Stimulated activated CD4-positive, alpha-beta T cell treated with anti-CD3 and anti-CD28 coated beads, Interleukin-1b, Interleukin-23, amount 100 ng/mL, for 4 hours (primary cell): ENCODE data around the gene NMRK2.
"Not testable (repeated sequence)": the region's sequence is repeated elsewhere in the genome, so short reads cannot be mapped to it uniquely, and the experiment has no call there.

ENCODE experiments used
- DNase-seq, 2 donors: peaks; one replicate each; pipeline ENCODE4 v3.0.0-alpha.2; 2020; ENCODE audit warnings: low read depth in 2 of 2

NMRK2 gene

DNA sequence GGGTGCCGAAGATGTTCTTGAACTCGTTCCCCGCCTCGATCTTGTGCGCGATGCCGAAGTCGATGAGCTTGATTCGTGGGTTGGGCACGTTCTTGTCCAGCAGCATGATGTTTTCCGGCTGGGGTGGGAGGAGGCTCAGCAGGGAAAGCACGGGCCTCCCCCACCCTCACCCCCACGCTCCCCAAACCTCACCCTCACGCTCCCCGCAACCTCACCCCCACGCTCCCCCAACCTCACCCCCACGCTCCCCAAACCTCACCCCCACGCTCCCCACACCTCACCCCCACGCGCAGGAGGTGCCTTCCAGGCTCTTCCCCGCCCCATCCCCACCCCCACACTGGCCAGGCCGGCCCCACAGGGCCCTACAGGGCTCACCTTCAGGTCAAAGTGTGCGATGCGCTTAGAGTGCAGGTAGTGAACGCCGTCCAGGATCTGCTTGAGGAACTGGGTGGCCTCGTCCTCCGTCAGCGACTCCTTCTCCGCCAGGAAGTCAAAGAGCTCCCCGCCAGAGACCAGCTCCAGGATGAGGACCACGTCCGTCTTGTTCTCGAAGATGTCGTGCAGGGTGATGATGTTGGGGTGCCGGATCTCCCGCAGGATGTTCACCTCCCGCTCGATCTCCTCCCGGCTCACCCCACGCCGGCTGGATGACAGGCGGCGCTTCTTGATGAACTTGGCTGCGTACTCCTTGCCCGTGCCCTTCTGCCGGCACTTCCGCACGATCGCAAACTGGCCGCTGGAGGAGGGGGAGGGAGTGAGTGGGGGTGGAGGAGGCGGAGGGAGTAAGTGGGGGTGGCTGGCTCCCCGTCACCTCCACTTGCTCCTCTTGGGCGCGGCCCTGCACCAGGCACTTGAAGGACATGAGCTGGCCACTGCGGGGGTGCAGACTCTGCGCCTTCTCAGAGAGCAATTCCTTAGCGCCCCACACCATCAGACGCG, 31.7 kb downstream of the NMRK2 start:
- DNase-seq, result no peak

DNA sequence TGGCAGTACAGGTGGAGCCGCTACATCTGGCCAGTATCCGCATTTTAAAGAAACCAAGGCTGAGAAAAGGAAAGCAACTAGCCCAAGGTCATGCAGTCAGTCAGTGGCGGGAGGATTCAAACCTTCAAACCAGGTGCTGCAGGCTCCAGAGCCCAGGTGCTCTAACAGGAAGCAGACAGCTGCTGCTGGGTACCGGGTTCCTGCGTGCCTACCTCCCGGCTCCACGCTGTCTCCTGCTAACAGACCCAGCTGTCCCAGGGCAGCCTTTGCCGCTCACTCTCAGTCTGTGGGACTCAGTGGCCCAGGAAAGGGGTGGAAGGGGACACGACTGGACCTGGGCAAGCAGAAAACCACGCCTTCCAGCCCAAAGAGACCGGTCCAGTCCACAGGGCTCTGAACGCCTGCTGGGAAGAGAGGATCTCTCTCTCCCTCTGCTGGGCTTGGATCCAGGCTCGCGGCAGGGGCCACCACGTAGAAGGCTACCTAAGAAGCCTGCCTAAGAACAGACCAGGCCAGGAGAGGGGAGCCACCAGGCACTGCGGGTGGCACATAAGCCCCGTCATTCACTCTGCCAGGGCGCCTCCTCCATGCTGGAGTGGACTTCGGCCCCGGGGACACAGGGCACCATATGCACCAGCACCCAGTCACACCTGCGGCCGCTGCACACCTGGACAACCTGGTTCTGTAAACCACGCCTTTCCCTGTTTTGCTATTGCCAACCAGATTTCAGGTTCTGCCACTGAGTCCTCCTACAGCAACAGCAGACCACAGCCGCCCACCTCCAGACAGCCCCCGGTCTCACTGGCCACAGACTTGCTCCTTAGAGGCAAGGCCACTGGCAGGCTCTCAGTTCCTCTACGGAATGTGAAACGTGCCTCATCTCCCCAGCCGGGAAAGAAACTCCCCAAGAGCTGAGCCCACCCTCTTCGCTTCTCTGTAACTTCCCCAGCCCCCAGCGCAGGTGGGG, 33.5 kb downstream of the NMRK2 start:
- DNase-seq, result no peak

- not testable (repeated sequence) for DNase-seq
Measured at GRCh38 chr19:3967983-3968382, 35.1 kb downstream of the NMRK2 start.

- DNase-seq, result no peak
Measured at GRCh38 chr19:3968556-3969434, 35.9 kb downstream of the NMRK2 start.

- no peak for DNase-seq
Measured at GRCh38 chr19:3969435-3970312, 36.8 kb downstream of the NMRK2 start.

GRCh38 chr19:3970313-3970807, 37.5 kb downstream of the NMRK2 start:
- no peak for DNase-seq

DNA sequence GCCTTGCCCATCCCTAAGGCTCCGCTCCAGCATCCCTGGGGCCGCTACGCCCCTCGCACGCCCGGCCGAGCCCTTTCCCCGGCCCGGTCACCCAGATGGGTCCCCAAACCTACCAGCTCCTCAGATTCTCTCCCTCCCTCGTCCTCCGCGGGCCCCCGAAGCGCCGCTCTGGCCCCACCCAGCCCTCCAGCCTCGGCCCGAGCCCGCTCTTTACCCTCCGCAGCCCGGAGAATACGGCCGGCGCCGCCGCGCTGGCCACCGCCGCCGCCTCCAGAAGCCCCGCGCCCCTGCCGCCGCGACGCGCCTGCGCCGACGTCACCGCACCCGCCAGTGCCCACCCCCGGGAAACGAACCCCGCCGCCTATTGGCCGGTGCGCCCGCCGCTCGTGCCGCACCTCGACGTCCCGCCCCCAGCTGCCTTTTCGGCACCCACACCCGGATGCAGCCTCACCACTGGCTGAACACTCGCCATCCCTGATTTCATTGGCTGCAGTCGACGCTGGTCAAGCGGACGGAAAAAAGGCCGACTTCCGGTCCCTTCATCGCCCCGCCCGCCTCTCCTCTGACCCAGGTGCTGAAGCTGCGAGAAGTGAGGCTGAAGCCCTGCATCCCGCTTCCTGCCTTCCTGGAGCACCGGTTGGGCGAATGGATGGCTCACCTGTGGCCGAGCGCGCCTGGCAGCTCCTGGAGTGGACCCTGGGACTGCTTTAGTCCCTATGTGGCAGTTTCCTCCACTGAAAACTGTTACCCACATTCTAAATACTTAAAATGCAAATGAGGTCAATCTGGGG, 38.1 kb downstream of the NMRK2 start, which contains the start of gene DAPK3:
Gene DAPK3, minus strand, starts transcription at position 292 of the 791 bp plus-strand sequence. CDS start 1,364 bp downstream, outside the sequence.
- peak; percentile 89 to 93 for DNase-seq

DNA sequence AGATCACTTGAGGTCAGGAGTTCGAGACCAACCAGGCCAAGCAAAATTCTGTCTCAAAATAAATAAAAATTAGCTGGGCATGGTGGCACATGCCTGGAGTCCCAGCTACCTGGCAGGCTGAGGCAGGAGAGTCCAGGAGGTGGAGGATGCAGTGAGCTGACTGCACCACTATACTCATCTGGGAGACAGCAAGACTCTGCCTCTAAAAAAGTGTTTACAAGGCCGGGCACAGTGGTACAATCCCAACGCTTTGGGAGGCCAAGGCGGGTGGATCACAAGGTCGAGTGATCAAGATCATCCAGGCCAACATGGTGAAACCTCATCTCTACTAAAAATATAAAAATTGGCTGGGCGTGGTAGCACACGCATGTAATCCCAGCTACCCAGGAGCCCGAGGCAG, 42.3 kb downstream of the NMRK2 start:
- no peak for DNase-seq

GRCh38 chr19:3975637-3976087, 42.8 kb downstream of the NMRK2 start:
- DNase-seq, result no peak

- DNase-seq, result no peak
Measured at GRCh38 chr19:3976495-3977241, 43.8 kb downstream of the NMRK2 start.

DNA sequence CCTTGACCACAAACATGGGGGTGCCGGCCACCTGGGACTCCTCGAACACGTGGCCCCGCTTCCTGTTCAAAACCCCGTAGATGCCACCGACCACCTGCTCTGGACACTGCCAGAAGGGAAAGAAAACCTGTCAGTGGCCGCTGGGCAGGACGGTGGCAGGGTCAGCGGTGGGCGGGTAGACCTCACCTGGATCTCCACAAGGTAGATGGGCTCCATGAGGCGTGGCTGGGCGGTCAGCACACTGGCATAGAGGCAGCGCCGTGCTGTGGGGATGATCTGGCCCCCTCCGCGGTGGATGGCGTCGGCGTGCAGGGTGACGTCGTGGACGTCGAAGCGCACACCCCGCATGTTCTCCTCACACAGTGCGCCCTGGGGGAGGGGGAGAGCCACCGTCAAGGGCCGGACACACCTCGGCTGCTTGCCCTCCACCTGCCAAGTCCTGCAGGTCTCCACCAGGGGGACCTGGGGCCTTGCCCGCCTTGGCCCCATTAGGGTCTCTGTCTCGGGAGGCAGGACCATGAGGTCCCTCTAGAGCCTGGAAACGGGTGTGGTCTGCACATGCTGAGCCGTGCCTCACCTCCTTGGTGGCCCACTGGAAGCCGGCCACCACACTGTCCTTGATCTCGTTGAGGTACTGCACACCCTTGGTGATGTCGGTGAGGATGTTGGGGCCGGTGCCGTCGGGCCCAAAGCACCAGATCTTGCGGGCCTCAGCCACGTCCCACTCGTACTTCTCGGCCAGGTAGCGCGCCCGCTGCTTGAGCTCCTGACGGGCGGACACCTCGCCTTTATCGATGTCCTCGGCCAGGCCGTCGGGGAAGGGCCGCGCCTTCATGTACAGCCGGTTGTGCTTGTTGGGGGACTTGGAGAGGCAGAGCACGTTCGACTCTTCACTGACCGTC, 44.6 kb downstream of the NMRK2 start:
- no peak for DNase-seq

DNA sequence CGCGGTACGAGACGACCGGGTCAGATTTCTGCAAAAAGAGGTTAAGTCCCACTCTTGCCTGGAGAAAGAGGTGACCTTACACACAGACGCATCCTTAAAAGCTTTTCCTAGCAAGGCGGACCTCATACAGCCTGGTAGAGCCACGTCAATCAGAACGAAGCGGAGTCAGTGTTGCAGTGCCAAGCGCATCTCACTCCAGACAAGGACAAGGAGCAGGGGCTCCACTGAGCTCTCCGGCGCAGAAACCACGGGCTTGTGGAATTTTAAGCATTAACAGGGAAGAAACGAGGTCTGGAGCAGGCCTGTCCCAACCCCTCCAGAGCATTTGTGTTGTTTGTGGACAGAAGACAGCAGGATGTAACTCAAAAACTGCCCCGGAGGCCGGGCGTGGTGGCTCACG, 45.3 kb downstream of the NMRK2 start:
- DNase-seq, result no peak

GRCh38 chr19:3979289-3979673, 46.4 kb downstream of the NMRK2 start:
- no peak for DNase-seq

GRCh38 chr19:3979674-3980352, 46.9 kb downstream of the NMRK2 start:
- no peak for DNase-seq

DNA sequence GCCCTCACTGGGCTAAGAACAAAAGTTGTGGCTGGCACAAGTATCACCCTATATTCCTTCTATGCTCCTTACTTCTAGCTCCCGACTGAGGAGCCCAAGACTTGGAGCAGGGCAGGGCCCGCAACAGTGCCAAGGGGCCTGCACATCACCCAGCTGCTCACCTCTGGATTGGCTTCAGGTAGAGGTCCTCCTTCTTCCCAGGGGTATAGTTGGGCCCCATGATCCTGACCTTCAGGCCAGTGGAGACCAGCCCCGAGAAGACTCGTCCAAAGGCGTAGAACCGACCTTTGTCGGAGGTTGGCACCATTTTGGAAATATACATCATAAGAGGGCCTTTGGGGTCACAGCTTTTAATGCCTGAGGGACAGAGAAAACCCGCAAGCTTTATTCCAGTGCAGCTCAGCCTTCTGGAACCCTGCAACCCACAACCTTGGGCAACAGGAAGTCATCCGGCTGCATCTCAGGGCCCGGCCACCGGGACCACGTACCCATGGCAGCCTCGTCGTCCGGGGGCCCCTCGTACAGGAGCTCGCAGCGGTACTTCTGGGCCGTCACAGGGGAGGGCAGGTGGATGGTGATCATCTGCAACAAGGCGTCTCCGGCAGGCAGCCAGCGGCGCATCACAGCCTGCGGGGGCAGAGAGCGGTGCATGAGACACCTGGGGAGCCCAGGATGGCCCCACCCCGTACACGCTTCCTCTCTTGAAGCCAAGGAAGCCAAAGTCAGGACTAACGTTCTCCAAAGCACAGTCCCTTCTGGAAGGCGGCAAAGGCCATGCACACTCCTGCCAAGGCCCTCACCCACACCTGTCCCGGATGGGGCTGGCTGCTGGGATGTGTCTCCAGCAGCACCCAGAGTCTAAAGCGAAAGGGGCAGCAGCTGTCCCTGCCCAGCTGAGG, 47.7 kb downstream of the NMRK2 start:
- no peak for DNase-seq

DNA sequence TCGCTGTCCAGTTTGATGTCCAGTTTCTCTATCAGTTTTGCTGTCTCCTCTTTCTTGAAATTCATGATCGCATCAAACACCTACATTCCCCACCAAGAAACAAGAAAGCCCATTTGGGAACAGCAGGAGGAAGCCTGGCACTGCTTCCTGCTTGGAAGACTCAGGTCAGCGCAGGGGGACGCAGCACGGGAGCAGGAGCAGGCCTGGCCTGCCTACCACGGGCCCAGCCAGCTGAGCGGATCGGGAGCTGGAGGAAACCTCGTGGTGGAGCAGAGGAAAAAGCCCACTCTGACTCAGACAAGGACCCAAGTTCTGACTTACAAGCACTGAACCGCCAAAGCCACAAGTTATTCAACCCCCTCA, 48.5 kb downstream of the NMRK2 start:
- no peak for DNase-seq
